ENCODE measurements around the gene OBSCN.
A peak's percentile ranks its signal among the peaks of the same experiment; 100 is the strongest.

Gene OBSCN

GRCh38 chr1:228166170-228166936 lies 41.5 kb upstream of the OBSCN start:
- Histone ChIP-seq H3K36me3 (ENCODE audit: insufficient read depth, low read length) (no peaks in the 10 kb centered on the region), H3K4me1 (ENCODE audit: insufficient read depth, low read length, severe bottlenecking) (peaks cover 20% of the 10 kb centered on the region), H3K9me2 (ENCODE audit: low read depth, low read length) (no peaks in the 10 kb centered on the region), H3K27ac (ENCODE audit: low read depth, low read length, poor library complexity, severe bottlenecking) (no peak overlapping the region), H3K9me3 (ENCODE audit: low read length) (no peaks in the 10 kb centered on the region), H2AFZ (ENCODE audit: low read length) (no peak overlapping the region), H3F3A (ENCODE audit: insufficient read depth, low read length) (no peaks in the 10 kb centered on the region), H3K4me3 (ENCODE audit: low read depth, low read length, poor library complexity, severe bottlenecking) (peak overlapping the region; percentile 78), H4K20me1 (ENCODE audit: insufficient read depth, low read length) (no peaks in the 10 kb centered on the region), H3K79me2 (ENCODE audit: insufficient read depth, low read length) (no peaks in the 10 kb centered on the region), H3K9ac (ENCODE audit: low read length) (peak overlapping the region; percentile 84), H3K27me3 (ENCODE audit: insufficient read depth, low read length) (peaks cover 6% of the 10 kb centered on the region; the same call in 1 of the 2 replicates), H3K4me2 (ENCODE audit: low read length) (peak overlapping the region; percentile 94)
- TF ChIP-seq EZH2 (IDR thresholded peaks at IDR 0.05; ENCODE audit: borderline replicate concordance, low read length), result no peak
- peak; percentile 51 for TF ChIP-seq CTCF (IDR thresholded peaks at IDR 0.05; ENCODE audit: low read length)

- H3K4me3 ChIP-seq (ENCODE audit: low read depth, low read length, poor library complexity, severe bottlenecking), result no peak overlapping the region
- no peaks in the 10 kb centered on the region for H3K79me2 ChIP-seq (ENCODE audit: insufficient read depth, low read length)
- no peaks in the 10 kb centered on the region for H3K9me3 ChIP-seq (ENCODE audit: low read length)
- no peaks in the 10 kb centered on the region for H3K36me3 ChIP-seq (ENCODE audit: insufficient read depth, low read length)
- no peaks in the 10 kb centered on the region for H4K20me1 ChIP-seq (ENCODE audit: insufficient read depth, low read length)
- no peak overlapping the region for H3K9ac ChIP-seq (ENCODE audit: low read length)
- H3K4me1 ChIP-seq (ENCODE audit: insufficient read depth, low read length, severe bottlenecking), result peaks cover 20% of the 10 kb centered on the region
- H3K27me3 ChIP-seq (ENCODE audit: insufficient read depth, low read length), result no peaks in the 10 kb centered on the region
- TF ChIP-seq CTCF (IDR thresholded peaks at IDR 0.05; ENCODE audit: low read length) (no peak), EZH2 (IDR thresholded peaks at IDR 0.05; ENCODE audit: borderline replicate concordance, low read length) (no peak)
- no peak overlapping the region for H3K4me2 ChIP-seq (ENCODE audit: low read length)
- no peak overlapping the region for H3K27ac ChIP-seq (ENCODE audit: low read depth, low read length, poor library complexity, severe bottlenecking)
- H3F3A ChIP-seq (ENCODE audit: insufficient read depth, low read length), result no peaks in the 10 kb centered on the region
- no peaks in the 10 kb centered on the region for H3K9me2 ChIP-seq (ENCODE audit: low read depth, low read length)
- H2AFZ ChIP-seq (ENCODE audit: low read length), result no peak overlapping the region
Observed at GRCh38 chr1:228168563-228169270, 39.1 kb upstream of the OBSCN start.

GRCh38 chr1:228169345-228169744 lies 38.5 kb upstream of the OBSCN start:
- H3K36me3 ChIP-seq (ENCODE audit: insufficient read depth, low read length), result no peaks in the 10 kb centered on the region
- H3K9me2 ChIP-seq (ENCODE audit: low read depth, low read length), result no peaks in the 10 kb centered on the region
- H3K4me3 ChIP-seq (ENCODE audit: low read depth, low read length, poor library complexity, severe bottlenecking), result no peak overlapping the region
- no peaks in the 10 kb centered on the region for H4K20me1 ChIP-seq (ENCODE audit: insufficient read depth, low read length)
- H3K27ac ChIP-seq (ENCODE audit: low read depth, low read length, poor library complexity, severe bottlenecking), result no peak overlapping the region
- TF ChIP-seq EZH2 (IDR thresholded peaks at IDR 0.05; ENCODE audit: borderline replicate concordance, low read length) (no peak), CTCF (IDR thresholded peaks at IDR 0.05; ENCODE audit: low read length) (no peak)
- H3F3A ChIP-seq (ENCODE audit: insufficient read depth, low read length), result no peaks in the 10 kb centered on the region
- H3K27me3 ChIP-seq (ENCODE audit: insufficient read depth, low read length), result no peaks in the 10 kb centered on the region
- H2AFZ ChIP-seq (ENCODE audit: low read length), result no peak overlapping the region
- no peaks in the 10 kb centered on the region for H3K9me3 ChIP-seq (ENCODE audit: low read length)
- no peak overlapping the region for H3K9ac ChIP-seq (ENCODE audit: low read length)
- no peak overlapping the region for H3K4me2 ChIP-seq (ENCODE audit: low read length)
- H3K4me1 ChIP-seq (ENCODE audit: insufficient read depth, low read length, severe bottlenecking), result peaks cover 20% of the 10 kb centered on the region
- H3K79me2 ChIP-seq (ENCODE audit: insufficient read depth, low read length), result no peaks in the 10 kb centered on the region
